Mesothelial cell of epicardium (in vitro differentiated cells): ENCODE measurements around the gene LAMA3. TPM values are rescaled to one million over a fixed set of nuclear protein-coding genes. Genes with fewer than 3 reads are reported as not detected.

Experiments used
- DNase-seq, 2 experiments: peaks; one replicate each; pipeline ENCODE4 v3.0.0; 2021; ENCODE audit warnings: low spot score in 2 of 2; ENCODE audit not compliant: unreplicated experiment in 2 of 2
- H3K27ac Mint-ChIP-seq: 2 replicates; pipeline ENCODE4 v1.8.0; 2021; ENCODE audit warnings: mixed read lengths
- H3K27me3 Mint-ChIP-seq: 2 replicates; pipeline ENCODE4 v1.8.0; 2021; ENCODE audit warnings: low read depth, mixed read lengths
- H3K36me3 Mint-ChIP-seq: 2 replicates; pipeline ENCODE4 v1.8.0; 2021; ENCODE audit warnings: mixed read lengths
- H3K4me1 Mint-ChIP-seq: 2 replicates; pipeline ENCODE4 v1.8.0; 2021; ENCODE audit warnings: mixed read lengths
- H3K4me3 Mint-ChIP-seq: 2 replicates; pipeline ENCODE4 v1.8.0; 2021; ENCODE audit warnings: mild to moderate bottlenecking, moderate library complexity, mixed read lengths
- H3K9me3 Mint-ChIP-seq: 2 replicates; pipeline ENCODE4 v1.8.0; 2021; ENCODE audit warnings: mixed read lengths
- CTCF ChIP-seq: fragments of 200-600 bp; sonication (generic); IDR thresholded peaks from one replicate; pipeline ENCODE4 v1.5.0; 2021; ENCODE audit warnings: antibody characterized with exemption; ENCODE audit not compliant: unreplicated experiment
- total RNA-seq: library from RNA; stranded (reverse); gene quantifications from 3 replicates; pipeline ENCODE4 v1.2.1, GENCODE V29; 2021

Gene LAMA3
- total RNA-seq, 1 donor from 2014 or later, result 6.7 TPM

DNA sequence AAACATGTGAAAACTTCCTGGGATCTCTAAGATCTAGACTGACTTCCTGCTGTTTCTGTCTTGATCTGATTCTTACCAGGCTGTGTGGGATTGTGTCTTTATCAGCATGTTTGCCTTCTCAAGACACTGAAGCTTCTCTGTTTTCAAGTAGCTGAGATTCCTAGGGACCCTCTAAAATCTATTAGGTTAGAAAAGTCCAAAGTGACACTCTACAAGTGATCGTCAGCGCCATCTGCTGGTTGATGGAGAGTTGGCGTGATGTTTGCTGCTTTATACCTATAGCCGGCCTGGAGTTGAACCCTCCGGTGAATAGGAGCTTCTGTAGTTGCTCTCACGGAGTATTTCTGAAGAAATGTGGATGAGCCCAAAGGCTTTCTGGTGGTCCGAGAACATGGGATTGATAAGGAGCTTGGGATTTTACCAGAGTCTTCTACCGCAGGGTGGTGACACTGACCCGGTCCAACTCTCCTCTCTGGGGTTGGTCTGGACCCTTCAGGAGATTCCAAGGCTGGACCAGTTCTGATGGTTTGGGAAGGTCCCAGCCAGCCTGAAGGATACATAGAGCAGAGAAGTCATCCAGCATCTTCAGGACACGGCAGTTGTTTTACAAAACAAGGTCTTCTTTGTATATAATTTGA is 229.3 kb downstream of the LAMA3 start:
- peak; percentile 83 for TF ChIP-seq CTCF
- peaks cover 13% of the 10 kb centered on the region for H3K4me1 Mint-ChIP-seq
- no peaks in the 10 kb centered on the region for H3K36me3 Mint-ChIP-seq
- peak; percentile 40 to 81 for DNase-seq
- peaks cover 23% of the 10 kb centered on the region for H3K27me3 Mint-ChIP-seq
- no peak overlapping the region for H3K27ac Mint-ChIP-seq
- no peak overlapping the region for H3K4me3 Mint-ChIP-seq
- H3K9me3 Mint-ChIP-seq, result no peaks in the 10 kb centered on the region

- peaks cover 13% of the 10 kb centered on the region for H3K4me1 Mint-ChIP-seq
- no peaks in the 10 kb centered on the region for H3K36me3 Mint-ChIP-seq
- peaks cover 23% of the 10 kb centered on the region for H3K27me3 Mint-ChIP-seq
- DNase-seq, result no peak
- H3K9me3 Mint-ChIP-seq, result no peaks in the 10 kb centered on the region
- no peak overlapping the region for H3K4me3 Mint-ChIP-seq
- no peak for TF ChIP-seq CTCF
- no peak overlapping the region for H3K27ac Mint-ChIP-seq
Observed at GRCh38 chr18:23920054-23920453, 230.8 kb downstream of the LAMA3 start.

- peaks cover 20% of the 10 kb centered on the region for H3K4me1 Mint-ChIP-seq
- H3K27me3 Mint-ChIP-seq, result peaks cover 27% of the 10 kb centered on the region
- no peaks in the 10 kb centered on the region for H3K9me3 Mint-ChIP-seq
- DNase-seq, result no peak
- peak overlapping the region; percentile 47 for H3K27ac Mint-ChIP-seq
- no peak for TF ChIP-seq CTCF
- no peak overlapping the region for H3K4me3 Mint-ChIP-seq
- H3K36me3 Mint-ChIP-seq, result no peaks in the 10 kb centered on the region
Observed at GRCh38 chr18:23921716-23922285, 232.5 kb downstream of the LAMA3 start.

GRCh38 chr18:23922939-23923338 is 233.7 kb downstream of the LAMA3 start:
- no peak overlapping the region for H3K27ac Mint-ChIP-seq
- peaks cover 30% of the 10 kb centered on the region for H3K4me1 Mint-ChIP-seq
- TF ChIP-seq CTCF, result no peak
- DNase-seq, result no peak
- peaks cover 27% of the 10 kb centered on the region for H3K27me3 Mint-ChIP-seq
- H3K36me3 Mint-ChIP-seq, result no peaks in the 10 kb centered on the region
- H3K9me3 Mint-ChIP-seq, result no peaks in the 10 kb centered on the region
- no peak overlapping the region for H3K4me3 Mint-ChIP-seq

DNA sequence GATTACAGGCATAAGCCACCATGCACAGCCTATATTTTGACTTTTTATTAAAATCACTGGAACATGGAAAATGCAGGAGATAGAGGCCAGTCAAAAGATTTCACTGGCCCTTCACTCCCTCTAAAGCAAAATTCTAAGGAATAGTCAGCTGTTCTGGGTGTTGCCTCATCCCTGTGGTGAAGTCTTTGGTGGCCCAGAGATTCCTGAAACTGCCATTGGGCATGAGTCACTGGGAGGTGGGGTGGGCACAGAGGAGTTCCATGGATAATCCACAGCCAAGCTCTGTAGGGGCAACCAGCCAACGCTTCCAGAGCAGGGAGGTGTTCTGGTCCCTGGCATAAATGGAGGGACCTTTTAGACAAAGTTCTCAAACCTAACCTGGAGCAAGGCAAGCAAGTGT is 235.6 kb downstream of the LAMA3 start:
- Mint-ChIP-seq H3K4me3 (no peak overlapping the region), H3K27ac (no peak overlapping the region)
- no peak for TF ChIP-seq CTCF

More for the DNA sequence above, 235.6 kb downstream of the LAMA3 start:
- DNase-seq, result no peak
- Mint-ChIP-seq H3K27me3 (peaks cover 18% of the 10 kb centered on the region), H3K9me3 (no peaks in the 10 kb centered on the region), H3K36me3 (no peaks in the 10 kb centered on the region), H3K4me1 (peaks cover 43% of the 10 kb centered on the region)
